Activated naive CD4-positive, alpha-beta T cell treated with anti-CD3 and anti-CD28 coated beads for 36 hours (primary cell): ENCODE measurements around the gene TMEM222. TPM values are rescaled to one million over a fixed set of nuclear protein-coding genes. Genes with fewer than 3 reads are reported as not detected.

Experiments
- CTCF ChIA-PET: fragments of 350-600 bp; sonication (Branson Sonifier 250); formaldehyde crosslinking; loops from one replicate; lab custom pipeline; 2021; ENCODE audit warnings: antibody characterized with exemption; lab: Charles Lee
- DNase-seq: peaks from one replicate; pipeline ENCODE4 v3.0.0-alpha.2; 2020
- H3K27ac Mint-ChIP-seq: one replicate; pipeline ENCODE4 v1.8.0; 2021; ENCODE audit warnings: mild to moderate bottlenecking, mixed read lengths
- H3K27me3 Mint-ChIP-seq: one replicate; pipeline ENCODE4 v1.8.0; 2021; ENCODE audit warnings: low read depth, mixed read lengths
- H3K36me3 Mint-ChIP-seq: one replicate; pipeline ENCODE4 v1.8.0; 2021; ENCODE audit warnings: low read depth, mixed read lengths
- H3K4me1 Mint-ChIP-seq: one replicate; pipeline ENCODE4 v1.8.0; 2021; ENCODE audit warnings: low read depth, mixed read lengths
- H3K4me3 Mint-ChIP-seq: one replicate; pipeline ENCODE4 v1.8.0; 2021; ENCODE audit warnings: mild to moderate bottlenecking, moderate library complexity, mixed read lengths
- H3K9me3 Mint-ChIP-seq: one replicate; pipeline ENCODE4 v1.8.0; 2021; ENCODE audit warnings: mixed read lengths
- intact Hi-C: fragments of 100-400 bp; cut with micrococcal nuclease; formaldehyde crosslinking; loops from one replicate; pipeline ENCODE4 v1.15.1; 2023
- total RNA-seq, 2 experiments: library from RNA; stranded (reverse); gene quantifications; one replicate each; pipeline ENCODE4 v1.2.3, GENCODE V29; 2021

Gene TMEM222
- total RNA-seq, 2 experiments from 2014 or later: 22.0 to 22.8 TPM

DNA sequence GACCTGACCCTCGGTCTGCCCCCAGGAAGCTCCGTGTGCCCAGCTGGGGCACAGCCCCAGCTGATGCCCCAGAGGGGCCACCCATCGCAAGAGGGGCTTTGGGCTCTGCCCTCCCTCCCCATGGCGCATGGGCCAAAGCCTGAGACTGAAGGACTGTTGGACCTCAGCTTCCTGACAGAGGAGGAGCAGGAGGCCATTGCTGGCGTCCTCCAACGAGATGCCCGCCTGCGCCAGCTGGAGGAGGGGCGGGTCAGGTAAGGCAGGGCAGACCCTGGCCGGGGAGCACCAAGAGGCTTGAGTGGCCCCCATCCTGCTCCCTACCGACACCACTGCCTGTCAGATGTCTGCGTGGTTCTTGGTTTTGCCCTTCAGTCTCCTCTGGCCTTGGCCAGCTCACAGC, 23.3 kb downstream of the TMEM222 start:
- CTCF ChIA-PET: interaction anchor here (0.8 to 4.4 kb wide), 6 partner anchors 9 to 50 kb away, joined by 3 to 37 read pairs (median 4); no protein-coding TSS in a partner anchor
- intact Hi-C loops: no loop called here
- H3K36me3 Mint-ChIP-seq: no peaks in the 10 kb centered on the region
- H3K27ac Mint-ChIP-seq: no peak overlapping the region
- no peaks in the 10 kb centered on the region for H3K27me3 Mint-ChIP-seq
- no peak for DNase-seq
- H3K9me3 Mint-ChIP-seq: no peaks in the 10 kb centered on the region
- no peak overlapping the region for H3K4me3 Mint-ChIP-seq
- peaks cover 41% of the 10 kb centered on the region for H3K4me1 Mint-ChIP-seq

DNA sequence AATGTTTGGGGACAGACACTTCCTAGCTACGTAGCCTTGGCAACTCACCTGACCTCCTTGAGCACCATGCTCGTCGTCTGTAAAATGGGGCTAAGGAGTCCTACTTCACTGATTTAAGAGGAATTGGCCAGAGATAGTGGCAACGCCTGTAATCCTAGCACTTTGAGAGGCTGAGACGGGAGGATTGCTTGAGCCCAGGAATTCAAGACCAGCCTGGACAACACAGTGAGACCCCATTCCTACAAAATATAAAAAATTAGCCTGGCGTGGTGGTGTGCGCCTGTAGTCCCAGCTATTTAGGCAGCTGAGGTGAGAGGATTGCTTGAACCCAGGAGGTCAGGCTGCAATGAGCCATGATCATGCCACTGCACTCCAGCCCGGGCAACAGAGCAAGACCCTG, 24.4 kb downstream of the TMEM222 start:
- Mint-ChIP-seq H3K27me3 (no peaks in the 10 kb centered on the region), H3K27ac (no peak overlapping the region), H3K9me3 (no peaks in the 10 kb centered on the region), H3K36me3 (no peaks in the 10 kb centered on the region), H3K4me3 (no peak overlapping the region), H3K4me1 (peaks cover 32% of the 10 kb centered on the region)
- DNase-seq: no peak
- CTCF ChIA-PET: interaction anchor here (0.7 to 4.4 kb wide), 7 partner anchors 10 to 372 kb away, joined by 3 to 37 read pairs (median 3); partner anchors contain the start of gene MAP3K6
- intact Hi-C loops: no loop called here

DNA sequence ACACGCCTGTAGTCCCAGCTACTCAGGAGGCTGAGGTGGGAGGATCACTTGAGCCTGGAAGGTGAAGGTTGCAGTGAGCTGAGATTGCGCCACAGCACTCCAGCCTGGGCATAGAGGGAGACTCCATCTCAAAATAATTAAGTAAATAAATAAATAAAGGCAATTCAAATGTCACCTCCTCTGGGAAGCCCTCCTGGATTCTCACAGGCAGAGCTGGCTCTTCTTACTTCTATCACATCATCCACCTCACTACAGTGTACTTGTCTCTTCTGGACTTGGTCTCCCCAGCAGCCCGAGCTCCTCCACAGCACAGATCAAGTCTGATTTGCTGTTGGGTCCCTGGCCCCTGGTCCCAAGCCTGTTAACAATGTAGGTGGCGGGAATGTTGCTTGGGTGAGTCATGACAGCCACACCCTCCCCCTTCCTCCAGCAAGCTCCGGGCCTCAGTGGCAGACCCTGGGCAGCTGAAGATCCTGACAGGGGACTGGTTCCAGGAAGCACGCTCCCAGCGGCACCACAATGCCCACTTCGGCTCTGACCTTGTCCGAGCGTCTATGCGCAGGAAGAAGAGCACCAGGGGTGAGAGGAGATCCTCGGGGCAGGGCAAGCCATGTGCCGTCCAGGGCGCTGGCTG, 25.1 kb downstream of the TMEM222 start:
- CTCF ChIA-PET: interaction anchor here (0.8 to 4.4 kb wide), 4 partner anchors 9 to 260 kb away, joined by 3 to 37 read pairs (median 10); partner anchors contain the start of gene MAP3K6
- DNase-seq: no peak
- Mint-ChIP-seq H3K4me3 (no peak overlapping the region), H3K27me3 (no peaks in the 10 kb centered on the region), H3K36me3 (no peaks in the 10 kb centered on the region), H3K27ac (no peak overlapping the region), H3K4me1 (peaks cover 26% of the 10 kb centered on the region), H3K9me3 (no peaks in the 10 kb centered on the region)
- intact Hi-C loops: no loop called here

DNA sequence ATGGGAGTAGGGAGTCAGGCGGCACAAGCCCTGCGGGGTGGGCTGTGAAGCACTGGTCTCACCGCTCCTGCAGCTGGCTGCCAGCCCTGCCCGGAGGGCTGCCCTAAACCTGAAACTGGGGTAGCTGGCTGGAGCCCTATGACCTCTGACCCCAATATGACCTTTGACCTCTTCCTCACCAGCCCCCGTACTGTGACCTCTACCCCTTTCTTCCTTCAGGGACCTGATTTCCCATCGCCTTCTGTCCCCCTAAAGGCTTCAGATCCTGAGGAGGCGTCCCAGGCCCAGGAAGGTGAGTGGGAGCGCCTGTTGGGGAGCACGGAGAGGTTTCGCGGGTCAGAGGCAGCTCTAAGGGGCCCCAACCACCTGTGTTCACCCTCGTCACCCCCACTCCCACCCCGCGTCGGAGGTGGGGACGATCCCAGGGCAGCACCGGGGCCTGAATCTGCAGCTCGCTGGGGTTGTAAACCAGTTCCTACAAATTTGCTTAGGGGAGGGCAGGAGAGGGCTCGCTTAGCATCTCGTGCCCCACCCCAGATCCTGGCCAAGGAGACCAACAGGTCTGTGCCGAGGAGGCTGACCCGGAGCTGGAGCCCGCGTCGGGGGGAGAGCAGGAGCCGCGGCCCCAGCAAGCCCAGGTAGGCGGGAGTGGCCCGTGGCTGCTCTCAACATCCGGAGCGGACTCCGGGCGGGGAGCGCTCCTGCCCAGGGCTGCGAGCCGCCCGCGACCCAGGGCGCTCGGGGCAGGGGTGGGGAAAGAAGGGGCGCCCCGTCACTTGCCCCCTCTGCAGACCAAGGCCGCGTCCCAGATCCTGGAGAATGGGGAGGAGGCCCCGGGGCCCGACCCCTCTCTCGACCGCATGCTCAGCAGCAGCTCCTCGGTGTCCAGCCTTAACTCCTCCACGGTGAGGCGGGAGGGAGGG, 27.2 kb downstream of the TMEM222 start:
- DNase-seq: peak; percentile 30
- Mint-ChIP-seq H3K9me3 (no peaks in the 10 kb centered on the region), H3K27me3 (no peaks in the 10 kb centered on the region), H3K4me1 (peaks cover 8% of the 10 kb centered on the region), H3K36me3 (no peaks in the 10 kb centered on the region), H3K4me3 (peak overlapping the region; percentile 32), H3K27ac (no peak overlapping the region)
- intact Hi-C loops: loop anchor here (1.0 kb wide), 1 partner anchor 8 kb away; no protein-coding TSS in a partner anchor
- CTCF ChIA-PET: interaction anchor here (0.7 to 1.1 kb wide), 2 partner anchors 8 to 68 kb away, joined by 3 to 4 read pairs; no protein-coding TSS in a partner anchor

DNA sequence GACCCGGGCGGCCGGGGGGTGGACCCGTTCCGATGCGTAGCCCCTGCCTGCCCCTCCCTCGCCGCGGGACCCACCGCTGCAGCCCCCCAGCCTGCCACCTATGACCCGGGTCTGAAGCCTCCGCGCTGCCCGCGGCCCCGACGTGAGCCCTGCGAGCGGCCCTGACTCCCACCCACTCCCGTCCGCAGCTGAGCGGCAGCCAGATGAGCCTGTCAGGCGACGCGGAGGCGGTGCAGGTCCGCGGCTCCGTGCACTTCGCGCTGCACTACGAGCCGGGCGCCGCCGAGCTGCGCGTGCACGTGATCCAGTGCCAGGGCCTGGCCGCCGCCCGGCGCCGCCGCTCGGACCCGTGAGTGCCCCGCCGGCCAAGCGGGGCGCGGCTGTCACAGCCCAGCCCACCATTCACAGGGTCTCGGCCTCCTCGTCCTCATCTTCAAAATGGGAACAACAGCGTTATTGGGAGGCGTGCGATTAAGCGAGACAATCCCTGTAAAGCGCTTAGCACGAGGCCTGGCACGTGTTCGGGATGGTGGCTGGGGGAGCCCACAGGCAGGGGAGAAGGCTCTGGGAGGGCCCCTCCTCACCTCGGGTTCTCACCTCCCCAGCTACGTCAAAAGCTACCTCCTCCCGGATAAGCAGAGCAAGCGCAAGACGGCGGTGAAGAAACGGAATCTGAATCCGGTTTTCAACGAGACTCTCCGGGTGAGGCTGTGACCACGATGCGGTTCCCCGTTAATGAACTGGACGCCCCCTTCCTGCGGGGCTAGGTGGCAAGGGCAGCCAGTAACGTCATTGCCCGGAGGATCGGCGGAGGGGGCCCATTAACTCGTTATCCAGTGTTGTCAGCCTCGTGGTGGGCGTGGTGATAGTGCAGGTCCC, 28.1 kb downstream of the TMEM222 start:
- intact Hi-C loops: loop anchor here (1.0 kb wide), 1 partner anchor 9 kb away; no protein-coding TSS in a partner anchor
- H3K36me3 Mint-ChIP-seq: no peaks in the 10 kb centered on the region
- H3K9me3 Mint-ChIP-seq: no peaks in the 10 kb centered on the region
- H3K4me3 Mint-ChIP-seq: no peak overlapping the region
- H3K27me3 Mint-ChIP-seq: no peaks in the 10 kb centered on the region
- CTCF ChIA-PET: interaction anchor here (1.9 kb wide), 1 partner anchor 17 kb away, joined by 3 read pairs; no protein-coding TSS in a partner anchor
- peaks cover 4% of the 10 kb centered on the region for H3K4me1 Mint-ChIP-seq
- no peak overlapping the region for H3K27ac Mint-ChIP-seq
- DNase-seq: no peak

DNA sequence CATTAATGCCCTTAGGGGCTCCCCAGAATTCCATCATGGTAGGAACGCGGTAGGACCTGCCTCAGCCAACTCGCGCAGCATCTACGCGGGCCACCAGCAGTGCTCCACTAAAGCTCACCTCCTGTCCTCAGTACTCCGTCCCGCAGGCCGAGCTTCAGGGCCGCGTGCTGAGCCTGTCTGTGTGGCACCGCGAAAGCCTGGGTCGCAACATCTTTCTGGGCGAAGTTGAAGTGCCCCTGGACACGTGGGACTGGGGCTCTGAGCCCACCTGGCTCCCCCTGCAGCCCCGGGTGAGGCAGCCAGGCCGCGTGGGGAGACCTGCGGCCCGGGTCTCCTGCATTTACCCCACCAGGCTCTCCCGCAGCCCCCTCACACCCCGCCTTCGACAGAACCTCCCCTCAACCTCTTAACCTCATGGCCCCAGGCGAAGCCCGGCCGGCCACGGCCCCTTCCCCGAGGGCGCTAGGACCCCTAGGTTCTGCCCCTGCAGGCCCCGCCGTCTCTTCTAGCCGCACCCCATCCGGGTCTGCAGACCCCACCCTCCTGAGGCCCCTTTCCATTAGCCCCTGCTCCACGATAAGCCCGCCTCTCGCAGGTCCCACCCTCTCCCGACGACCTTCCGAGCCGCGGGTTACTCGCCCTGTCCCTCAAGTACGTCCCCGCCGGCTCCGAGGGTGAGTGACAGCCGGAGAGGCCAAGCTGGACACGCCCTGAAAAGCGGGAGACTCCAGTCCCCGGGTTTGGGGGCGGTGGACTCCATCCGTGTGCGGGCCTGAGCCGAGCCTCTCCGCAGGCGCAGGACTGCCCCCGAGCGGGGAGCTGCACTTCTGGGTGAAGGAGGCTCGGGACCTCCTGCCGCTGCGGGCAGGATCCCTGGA, 28.9 kb downstream of the TMEM222 start:
- Mint-ChIP-seq H3K4me3 (no peak overlapping the region), H3K27ac (no peak overlapping the region), H3K36me3 (no peaks in the 10 kb centered on the region), H3K9me3 (no peaks in the 10 kb centered on the region), H3K27me3 (no peaks in the 10 kb centered on the region), H3K4me1 (peaks cover 10% of the 10 kb centered on the region)
- no peak for DNase-seq
- intact Hi-C loops: no loop called here
- CTCF ChIA-PET: interaction anchor here (1.9 kb wide), 1 partner anchor 18 kb away, joined by 3 read pairs; no protein-coding TSS in a partner anchor

DNA sequence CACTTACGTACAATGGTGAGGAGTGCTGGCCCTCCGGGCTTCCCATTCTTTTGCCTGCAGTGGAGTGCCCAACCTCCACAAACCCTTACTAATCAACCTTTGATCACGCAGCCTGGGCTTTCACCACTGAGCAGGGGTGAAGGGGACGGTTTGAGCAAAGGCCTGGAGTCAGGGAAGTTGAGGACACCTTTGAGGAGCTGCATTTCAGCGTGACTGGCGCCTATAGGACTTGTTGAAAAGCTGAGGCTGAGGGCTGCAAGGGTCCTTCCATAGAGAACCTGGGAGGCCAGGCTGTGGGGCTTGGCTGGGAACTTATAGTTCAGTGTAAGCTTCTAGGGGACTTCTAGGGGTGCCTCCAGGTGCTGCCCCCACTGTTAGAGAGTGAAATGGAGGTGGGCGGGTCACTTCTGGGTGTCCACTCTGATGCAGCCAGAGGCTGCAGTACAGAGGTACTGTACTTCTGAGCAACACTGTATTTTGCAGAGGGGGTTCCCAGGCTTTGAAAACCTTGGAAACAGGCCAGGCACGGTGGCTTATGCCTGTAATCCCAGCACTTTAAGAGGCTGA, 29.7 kb downstream of the TMEM222 start:
- CTCF ChIA-PET: interaction anchor here (1.9 kb wide), 2 partner anchors 18 to 36 kb away, joined by 3 to 9 read pairs; no protein-coding TSS in a partner anchor
- no peak for DNase-seq
- H3K4me3 Mint-ChIP-seq: no peak overlapping the region
- intact Hi-C loops: no loop called here
- no peaks in the 10 kb centered on the region for H3K36me3 Mint-ChIP-seq
- no peaks in the 10 kb centered on the region for H3K9me3 Mint-ChIP-seq
- H3K27me3 Mint-ChIP-seq: no peaks in the 10 kb centered on the region
- no peak overlapping the region for H3K27ac Mint-ChIP-seq
- H3K4me1 Mint-ChIP-seq: peaks cover 17% of the 10 kb centered on the region

DNA sequence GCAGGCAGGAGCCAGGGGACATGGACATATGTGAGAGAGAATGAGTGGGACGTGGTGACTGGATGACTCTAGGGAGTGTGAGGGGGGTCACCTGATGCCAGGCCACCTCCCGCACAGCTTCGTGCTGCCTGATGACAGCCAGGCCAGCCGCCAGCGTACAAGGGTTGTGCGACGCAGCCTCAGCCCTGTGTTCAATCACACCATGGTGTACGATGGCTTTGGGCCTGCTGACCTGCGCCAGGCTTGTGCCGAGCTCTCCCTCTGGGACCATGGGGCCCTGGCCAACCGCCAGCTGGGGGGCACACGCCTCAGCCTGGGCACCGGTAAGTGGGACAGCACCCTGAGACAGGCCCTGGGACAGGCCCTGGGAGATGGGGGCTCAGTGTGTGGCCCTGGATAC, 31.2 kb downstream of the TMEM222 start:
- H3K4me3 Mint-ChIP-seq: no peak overlapping the region
- no peaks in the 10 kb centered on the region for H3K36me3 Mint-ChIP-seq
- no peak for DNase-seq
- CTCF ChIA-PET: interaction anchor here (0.5 to 1.9 kb wide), 3 partner anchors 15 to 45 kb away, joined by 3 to 9 read pairs (median 5); no protein-coding TSS in a partner anchor
- no peaks in the 10 kb centered on the region for H3K9me3 Mint-ChIP-seq
- H3K27me3 Mint-ChIP-seq: no peaks in the 10 kb centered on the region
- H3K27ac Mint-ChIP-seq: no peak overlapping the region
- H3K4me1 Mint-ChIP-seq: peaks cover 25% of the 10 kb centered on the region
- intact Hi-C loops: no loop called here

DNA sequence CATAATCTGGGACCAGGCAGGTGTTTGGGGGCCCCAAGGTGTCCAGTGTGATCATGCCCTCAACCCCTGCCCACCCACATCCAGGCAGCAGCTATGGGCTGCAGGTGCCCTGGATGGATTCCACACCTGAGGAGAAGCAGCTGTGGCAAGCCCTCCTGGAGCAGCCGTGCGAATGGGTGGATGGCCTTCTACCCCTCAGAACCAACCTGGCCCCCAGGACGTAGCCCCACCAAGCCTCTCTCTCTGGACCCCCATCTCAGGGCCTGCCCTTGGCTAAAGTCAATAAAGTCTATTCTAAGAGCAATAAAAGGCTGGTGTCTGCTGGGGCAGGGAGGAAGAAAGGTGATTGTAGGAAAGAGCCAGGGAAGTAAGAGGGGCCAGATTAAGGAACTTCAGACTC, 31.7 kb downstream of the TMEM222 start:
- H3K4me1 Mint-ChIP-seq: peaks cover 25% of the 10 kb centered on the region
- intact Hi-C loops: no loop called here
- H3K27ac Mint-ChIP-seq: no peak overlapping the region
- H3K4me3 Mint-ChIP-seq: no peak overlapping the region
- H3K36me3 Mint-ChIP-seq: no peaks in the 10 kb centered on the region
- CTCF ChIA-PET: interaction anchor here (0.6 to 1.4 kb wide), 4 partner anchors 33 to 357 kb away, joined by 3 to 5 read pairs (median 3); no protein-coding TSS in a partner anchor
- no peaks in the 10 kb centered on the region for H3K27me3 Mint-ChIP-seq
- DNase-seq: no peak
- H3K9me3 Mint-ChIP-seq: no peaks in the 10 kb centered on the region

DNA sequence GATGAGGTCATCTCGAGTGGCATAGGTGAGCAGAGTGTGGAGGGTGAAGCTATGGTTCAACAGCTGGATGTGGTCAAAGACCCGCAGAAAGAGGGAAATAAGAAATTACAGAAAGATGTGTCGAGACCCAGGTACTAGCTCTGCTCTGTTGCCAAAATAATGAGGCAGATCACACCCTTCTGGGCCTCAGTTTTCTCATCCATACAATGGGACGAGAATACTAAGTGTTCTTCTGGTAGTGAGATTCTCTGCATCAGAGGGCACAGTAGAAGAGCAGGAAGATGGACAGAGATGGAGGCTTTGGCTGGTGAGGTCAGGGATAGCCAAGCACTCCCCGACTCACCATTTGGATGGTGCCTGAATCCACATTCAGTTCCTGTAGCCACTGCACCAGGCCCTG, 33.7 kb downstream of the TMEM222 start:
- Mint-ChIP-seq H3K27ac (no peak overlapping the region), H3K36me3 (no peaks in the 10 kb centered on the region), H3K4me3 (no peak overlapping the region), H3K4me1 (peaks cover 38% of the 10 kb centered on the region), H3K27me3 (no peaks in the 10 kb centered on the region), H3K9me3 (no peaks in the 10 kb centered on the region)
- intact Hi-C loops: no loop called here
- DNase-seq: no peak
- CTCF ChIA-PET: interaction anchor here (0.6 to 5.2 kb wide), 8 partner anchors 10 to 475 kb away, joined by 3 to 38 read pairs (median 14); partner anchors contain the start of gene PPP1R8
